Tibial nerve (tissue), 3 donors: ENCODE data around the gene FBLN2.

Experiments
- POLR2A ChIP-seq, 2 donors: fragments of 450-650 bp; IDR thresholded peaks; one replicate each; pipeline ENCODE4 v1.6.1; 2017; ENCODE audit warnings: antibody characterized with exemption in 2 of 2, mild to moderate bottlenecking in 2 of 2, moderate library complexity in 2 of 2
- TF ChIP-seq, protein P1 (sequence below), 5 experiments: fragments of 200-600 bp in 3 of 5; fragments of 450-650 bp in 2 of 5; sonication (generic) in 3 of 5; IDR thresholded peaks; one replicate each; pipeline ENCODE4 v1.5.1; 2016 to 2019; ENCODE audit warnings: antibody characterized with exemption in 5 of 5, mild to moderate bottlenecking in 3 of 5, moderate library complexity in 2 of 5

DNA sequence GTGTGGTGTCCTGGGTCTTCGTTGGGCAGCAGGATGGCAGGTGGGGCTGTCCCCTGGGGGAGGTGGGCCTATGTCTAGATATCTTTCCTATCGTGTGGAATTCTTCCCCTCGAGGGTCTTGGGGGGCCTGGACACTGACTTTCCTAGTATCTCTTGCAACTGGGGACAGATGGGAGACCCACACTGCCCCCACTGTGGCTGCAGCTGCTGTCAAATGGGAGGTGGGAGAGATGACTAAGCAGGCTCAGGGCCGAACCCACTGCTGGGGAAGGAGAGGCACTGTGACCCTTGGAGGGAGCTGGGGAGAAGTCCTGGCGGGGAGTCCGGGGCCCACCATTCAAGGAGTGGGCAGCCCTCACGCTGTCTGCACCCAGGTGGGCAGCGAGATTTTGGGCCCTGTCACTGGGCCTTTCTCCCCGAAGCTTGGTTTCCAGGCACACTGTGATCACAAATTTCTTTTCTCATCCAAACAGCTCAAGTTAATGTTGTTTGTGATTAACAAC is 2.9 kb upstream of the FBLN2 start:
- no peak for TF ChIP-seq POLR2A (IDR thresholded peaks at IDR 0.05)
- TF ChIP-seq, protein P1, sequence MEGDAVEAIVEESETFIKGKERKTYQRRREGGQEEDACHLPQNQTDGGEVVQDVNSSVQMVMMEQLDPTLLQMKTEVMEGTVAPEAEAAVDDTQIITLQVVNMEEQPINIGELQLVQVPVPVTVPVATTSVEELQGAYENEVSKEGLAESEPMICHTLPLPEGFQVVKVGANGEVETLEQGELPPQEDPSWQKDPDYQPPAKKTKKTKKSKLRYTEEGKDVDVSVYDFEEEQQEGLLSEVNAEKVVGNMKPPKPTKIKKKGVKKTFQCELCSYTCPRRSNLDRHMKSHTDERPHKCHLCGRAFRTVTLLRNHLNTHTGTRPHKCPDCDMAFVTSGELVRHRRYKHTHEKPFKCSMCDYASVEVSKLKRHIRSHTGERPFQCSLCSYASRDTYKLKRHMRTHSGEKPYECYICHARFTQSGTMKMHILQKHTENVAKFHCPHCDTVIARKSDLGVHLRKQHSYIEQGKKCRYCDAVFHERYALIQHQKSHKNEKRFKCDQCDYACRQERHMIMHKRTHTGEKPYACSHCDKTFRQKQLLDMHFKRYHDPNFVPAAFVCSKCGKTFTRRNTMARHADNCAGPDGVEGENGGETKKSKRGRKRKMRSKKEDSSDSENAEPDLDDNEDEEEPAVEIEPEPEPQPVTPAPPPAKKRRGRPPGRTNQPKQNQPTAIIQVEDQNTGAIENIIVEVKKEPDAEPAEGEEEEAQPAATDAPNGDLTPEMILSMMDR (IDR thresholded peaks at IDR 0.05), result no peak
